ENCODE data around the gene SYNGR2. TPM values are rescaled to one million over a fixed set of nuclear protein-coding genes. Genes with fewer than 3 reads are reported as not detected.

SYNGR2 gene
- total RNA-seq, 3 donors from 2014 or later = 37.8 to 69.5 (median 64.2) TPM

DNA sequence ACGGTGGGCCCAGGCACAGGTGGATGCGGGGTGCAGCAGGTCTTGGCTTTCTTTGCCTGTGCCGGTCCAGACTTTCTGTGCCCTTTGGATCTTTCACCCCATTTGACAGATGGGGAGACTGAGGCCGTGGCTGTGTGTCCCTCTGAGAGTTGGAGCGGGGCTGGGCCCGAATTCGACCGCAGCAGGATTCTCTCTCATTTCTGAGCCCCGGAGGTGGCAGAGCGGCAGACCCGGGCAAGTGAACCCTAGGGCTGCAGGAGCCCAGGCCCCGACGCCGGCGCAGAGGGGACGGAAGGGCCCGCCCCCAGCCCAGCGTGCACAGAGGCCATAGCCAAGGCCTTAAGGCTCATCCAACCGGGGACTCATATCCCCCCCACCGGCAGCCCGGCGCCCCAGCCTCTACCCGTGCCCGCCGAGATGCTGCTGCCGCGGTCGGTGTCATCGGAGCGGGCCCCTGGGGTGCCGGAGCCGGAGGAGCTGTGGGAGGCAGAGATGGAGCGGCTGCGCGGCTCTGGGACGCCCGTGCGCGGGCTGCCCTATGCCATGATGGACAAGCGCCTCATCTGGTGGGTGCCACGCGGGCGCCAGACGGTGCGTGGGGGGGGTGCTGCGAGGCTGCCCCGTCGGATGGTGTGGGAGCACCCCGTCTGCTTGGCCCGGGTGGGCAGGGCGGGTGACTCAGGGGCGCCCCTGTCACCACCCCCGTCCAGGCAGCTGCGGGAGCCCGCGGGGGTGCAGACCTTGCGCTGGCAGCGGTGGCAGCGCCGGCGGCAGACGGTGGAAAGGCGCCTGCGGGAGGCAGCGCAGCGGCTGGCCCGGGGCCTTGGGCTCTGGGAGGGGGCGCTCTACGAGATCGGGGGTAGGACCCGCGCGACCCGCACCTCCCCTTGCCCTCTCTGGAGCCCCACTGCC lies 37.0 kb upstream of the SYNGR2 start:
- no peak for TF ChIP-seq POLR2AphosphoS5 (IDR thresholded peaks at IDR 0.05)
- TF ChIP-seq, protein P1, sequence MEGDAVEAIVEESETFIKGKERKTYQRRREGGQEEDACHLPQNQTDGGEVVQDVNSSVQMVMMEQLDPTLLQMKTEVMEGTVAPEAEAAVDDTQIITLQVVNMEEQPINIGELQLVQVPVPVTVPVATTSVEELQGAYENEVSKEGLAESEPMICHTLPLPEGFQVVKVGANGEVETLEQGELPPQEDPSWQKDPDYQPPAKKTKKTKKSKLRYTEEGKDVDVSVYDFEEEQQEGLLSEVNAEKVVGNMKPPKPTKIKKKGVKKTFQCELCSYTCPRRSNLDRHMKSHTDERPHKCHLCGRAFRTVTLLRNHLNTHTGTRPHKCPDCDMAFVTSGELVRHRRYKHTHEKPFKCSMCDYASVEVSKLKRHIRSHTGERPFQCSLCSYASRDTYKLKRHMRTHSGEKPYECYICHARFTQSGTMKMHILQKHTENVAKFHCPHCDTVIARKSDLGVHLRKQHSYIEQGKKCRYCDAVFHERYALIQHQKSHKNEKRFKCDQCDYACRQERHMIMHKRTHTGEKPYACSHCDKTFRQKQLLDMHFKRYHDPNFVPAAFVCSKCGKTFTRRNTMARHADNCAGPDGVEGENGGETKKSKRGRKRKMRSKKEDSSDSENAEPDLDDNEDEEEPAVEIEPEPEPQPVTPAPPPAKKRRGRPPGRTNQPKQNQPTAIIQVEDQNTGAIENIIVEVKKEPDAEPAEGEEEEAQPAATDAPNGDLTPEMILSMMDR (IDR thresholded peaks at IDR 0.05) = no peak
- no peak for TF ChIP-seq POLR2A (IDR thresholded peaks at IDR 0.05)
- Histone ChIP-seq H3K9me3 (no peaks in the 10 kb centered on the region), H3K27ac (peak overlapping the region; percentile 74 to 90), H3K36me3 (no peaks in the 10 kb centered on the region), H3K27me3 (no peaks in the 10 kb centered on the region), H3K4me3 (peak overlapping the region; percentile 22 to 65 (median 47)), H3K4me1 (peaks cover 0 to 5% of the 10 kb centered on the region in 2 donors)
- no peak for DNase-seq (ENCODE audit: low spot score in 2 of 2)
- intact Hi-C loops (cut with DNase I; ENCODE audit: low total_unique reads) = no loop called here

- peak overlapping the region; percentile 64 to 74 for H3K27ac ChIP-seq
- no peaks in the 10 kb centered on the region for H3K36me3 ChIP-seq
- peak in 1 of 2 donors; percentile 69 for DNase-seq (ENCODE audit: low spot score in 2 of 2)
- intact Hi-C loops (cut with DNase I; ENCODE audit: low total_unique reads) = no loop called here
- peaks cover 0 to 5% of the 10 kb centered on the region in 2 donors for H3K4me1 ChIP-seq
- H3K9me3 ChIP-seq = no peaks in the 10 kb centered on the region
- no peak for TF ChIP-seq POLR2AphosphoS5 (IDR thresholded peaks at IDR 0.05)
- H3K4me3 ChIP-seq = peak overlapping the region; percentile 22 to 65 (median 47)
- H3K27me3 ChIP-seq = no peaks in the 10 kb centered on the region
Observed at GRCh38 chr17:78132084-78132676, 36.2 kb upstream of the SYNGR2 start.

DNA sequence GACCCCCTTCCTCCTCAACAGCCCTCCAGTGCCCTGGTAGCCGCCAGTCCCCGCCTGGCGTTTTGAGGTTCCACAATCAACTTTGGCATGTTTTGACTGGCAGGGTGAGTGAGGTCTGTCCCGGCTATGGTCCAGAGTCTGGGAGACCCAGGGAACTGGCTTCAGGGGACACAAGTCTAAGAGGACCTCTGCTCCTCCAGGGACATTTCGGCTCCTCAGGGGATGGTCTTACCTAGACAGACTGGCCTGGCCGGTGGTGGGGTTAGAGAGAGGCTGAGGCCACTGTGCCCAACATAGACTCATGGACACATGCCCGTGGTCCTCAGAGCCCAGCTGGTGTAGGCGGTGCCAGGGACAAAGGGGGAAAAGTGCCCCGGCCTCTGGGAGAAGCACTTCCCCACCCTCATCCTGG lies 35.6 kb upstream of the SYNGR2 start:
- no peaks in the 10 kb centered on the region for H3K27me3 ChIP-seq
- peak overlapping the region in 1 of 3 donors; percentile 47 for H3K4me3 ChIP-seq
- H3K4me1 ChIP-seq = peaks cover 0 to 5% of the 10 kb centered on the region in 2 donors
- intact Hi-C loops (cut with DNase I; ENCODE audit: low total_unique reads) = no loop called here
- H3K9me3 ChIP-seq = no peaks in the 10 kb centered on the region
- H3K27ac ChIP-seq = peak overlapping the region; percentile 64 to 74
- TF ChIP-seq POLR2A (IDR thresholded peaks at IDR 0.05) (no peak), POLR2AphosphoS5 (IDR thresholded peaks at IDR 0.05) (no peak)
- TF ChIP-seq, protein P1 (IDR thresholded peaks at IDR 0.05) = no peak
- DNase-seq (ENCODE audit: low spot score in 2 of 2) = no peak
- H3K36me3 ChIP-seq = no peaks in the 10 kb centered on the region

DNA sequence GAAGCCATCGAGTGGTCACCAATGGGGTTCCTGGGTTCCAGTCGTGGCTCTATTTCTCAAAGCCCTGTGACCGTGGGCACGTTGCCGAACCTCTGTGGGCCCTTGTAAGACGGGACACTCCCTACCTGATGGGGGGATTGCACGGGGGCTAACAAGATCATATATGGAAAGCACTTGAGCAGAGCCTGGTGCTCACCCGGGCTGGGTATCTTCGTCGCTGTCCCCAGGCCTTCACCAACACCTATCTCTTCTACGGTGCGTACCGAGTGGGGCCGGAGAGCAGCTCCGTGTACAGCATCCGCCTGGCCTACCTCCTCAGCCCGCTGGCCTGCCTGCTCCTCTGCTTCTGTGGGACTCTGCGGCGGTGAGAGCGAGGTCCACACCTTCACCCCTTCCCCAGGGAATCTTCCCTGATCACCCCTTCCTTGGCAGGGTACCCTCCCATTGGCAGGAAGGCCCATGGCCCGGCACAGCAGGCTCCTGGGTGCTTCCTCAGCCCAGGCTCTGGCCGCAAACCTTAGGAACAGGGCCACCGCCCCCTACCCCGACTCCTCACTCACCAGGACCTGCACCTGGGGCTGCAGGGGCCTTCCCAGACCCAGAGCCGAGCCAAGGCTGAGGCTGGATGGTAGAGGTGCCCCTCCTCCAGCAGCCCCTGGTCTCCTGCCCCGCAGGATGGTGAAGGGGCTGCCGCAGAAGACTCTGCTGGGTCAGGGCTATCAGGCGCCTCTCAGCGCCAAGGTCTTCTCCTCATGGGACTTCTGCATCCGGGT lies 35.0 kb upstream of the SYNGR2 start:
- H3K9me3 ChIP-seq = no peaks in the 10 kb centered on the region
- H3K27ac ChIP-seq = no peak overlapping the region
- no peak for DNase-seq (ENCODE audit: low spot score in 2 of 2)
- H3K4me3 ChIP-seq = no peak overlapping the region
- H3K4me1 ChIP-seq = peaks cover 0 to 5% of the 10 kb centered on the region in 2 donors
- H3K27me3 ChIP-seq = no peaks in the 10 kb centered on the region
- H3K36me3 ChIP-seq = no peaks in the 10 kb centered on the region
- TF ChIP-seq POLR2AphosphoS5 (IDR thresholded peaks at IDR 0.05) (no peak), POLR2A (IDR thresholded peaks at IDR 0.05) (no peak)
- TF ChIP-seq, protein P1 (IDR thresholded peaks at IDR 0.05) = no peak
- intact Hi-C loops (cut with DNase I; ENCODE audit: low total_unique reads) = no loop called here

Data from breast epithelium (tissue), 4 donors.